ENCODE measurements around the gene PPP2CA. TPM values are rescaled to one million over a fixed set of nuclear protein-coding genes. Genes with fewer than 3 reads are reported as not detected.
A peak's percentile ranks its signal among the peaks of the same experiment; 100 is the strongest.

The PPP2CA gene
- 100 to 1,000 TPM in 3 of 4 donors, 10 to 100 TPM in 1; 42.8 to 227 (median 149) TPM for total RNA-seq

DNA sequence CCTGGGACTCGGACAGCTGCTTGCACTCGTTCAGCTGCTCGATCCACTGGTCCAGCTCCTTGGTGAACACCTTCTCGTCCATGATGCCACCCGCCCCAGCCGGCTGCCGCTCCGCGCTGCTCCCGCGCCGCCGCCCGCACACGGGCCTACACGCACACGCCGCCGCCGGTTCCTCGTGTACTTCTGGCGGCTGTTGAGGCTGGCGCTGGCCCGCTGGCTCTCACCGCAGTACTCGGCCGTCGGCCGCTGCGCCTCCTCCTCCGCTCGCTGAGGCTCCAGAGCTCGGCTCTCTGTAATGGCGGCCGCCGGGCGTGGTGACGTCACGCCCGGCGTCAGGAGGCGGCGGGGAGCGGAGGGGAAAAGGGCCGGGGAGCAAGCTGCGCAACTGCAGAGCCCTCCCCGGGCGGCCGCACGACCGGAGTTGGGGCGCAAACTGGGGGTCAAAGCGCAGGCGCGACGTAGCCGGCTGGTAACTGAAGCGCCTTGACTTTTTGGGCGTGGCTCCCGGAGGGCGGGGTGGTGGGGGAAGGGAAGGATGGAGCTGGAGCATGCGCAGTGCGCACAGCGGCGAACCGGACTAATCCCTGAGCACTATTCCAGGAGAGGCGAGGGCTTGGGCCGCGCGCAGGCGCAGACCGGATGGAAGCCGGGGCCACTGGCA lies at the start of gene PPP2CA:
Gene PPP2CA, minus strand, starts transcription at position 294 of the 661 bp plus-strand sequence. Its CDS starts 212 bp downstream, at position 82.
- peaks cover 3 to 49% (median 32%) of the 10 kb centered on the region in 4 donors for H3K4me1 ChIP-seq

DNA sequence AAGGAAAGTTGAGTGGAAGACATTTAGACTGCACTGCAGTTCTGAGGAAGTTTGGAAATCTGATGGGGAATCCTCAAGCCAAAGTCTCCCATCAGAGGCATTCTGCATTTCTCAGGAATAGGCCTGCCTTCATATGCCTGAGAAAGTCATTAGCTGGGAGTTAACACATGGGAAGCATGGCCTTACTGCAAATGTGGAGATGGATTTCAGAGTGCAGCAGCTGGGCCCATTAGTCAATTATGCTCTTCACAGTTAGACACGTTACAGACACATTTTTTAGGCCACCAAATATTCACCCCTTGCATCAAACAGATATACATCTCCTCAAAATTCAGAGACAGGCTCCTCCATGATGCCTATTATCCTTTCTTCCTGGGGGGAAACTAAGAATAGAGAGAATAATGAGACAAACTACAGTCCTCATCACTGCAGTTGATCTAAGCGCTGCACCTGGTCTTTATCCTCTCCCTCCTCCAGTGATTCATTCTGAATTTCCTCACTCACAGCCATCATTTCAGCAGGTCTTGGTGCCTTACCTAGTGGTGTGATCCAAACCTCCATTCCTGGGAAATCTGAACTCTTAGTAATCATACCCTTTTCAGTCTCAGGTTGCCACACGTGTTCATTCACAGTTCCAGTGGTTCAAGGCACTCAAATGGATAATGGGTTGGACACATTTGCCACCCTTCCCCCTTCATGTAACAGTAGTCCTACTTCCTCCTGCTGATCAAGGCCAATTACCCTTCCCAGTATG lies 47.9 kb upstream of the PPP2CA start:
- WGBS, 2 donors, result 64 to 76% methylated on average over 3 of the region's 3 CpGs
- no peak for DNase-seq (ENCODE audit: low spot score in 2 of 2)
- Histone ChIP-seq H3K4me3 (no peak overlapping the region), H3K9me3 (peaks cover 0 to 19% (median 4%) of the 10 kb centered on the region in 4 donors), H3K27me3 (no peaks in the 10 kb centered on the region), H3K27ac (no peak overlapping the region), H3K36me3 (peaks cover 0 to 22% (median 0%) of the 10 kb centered on the region in 3 donors), H3K4me1 (no peaks in the 10 kb centered on the region)
- TF ChIP-seq, protein P1, sequence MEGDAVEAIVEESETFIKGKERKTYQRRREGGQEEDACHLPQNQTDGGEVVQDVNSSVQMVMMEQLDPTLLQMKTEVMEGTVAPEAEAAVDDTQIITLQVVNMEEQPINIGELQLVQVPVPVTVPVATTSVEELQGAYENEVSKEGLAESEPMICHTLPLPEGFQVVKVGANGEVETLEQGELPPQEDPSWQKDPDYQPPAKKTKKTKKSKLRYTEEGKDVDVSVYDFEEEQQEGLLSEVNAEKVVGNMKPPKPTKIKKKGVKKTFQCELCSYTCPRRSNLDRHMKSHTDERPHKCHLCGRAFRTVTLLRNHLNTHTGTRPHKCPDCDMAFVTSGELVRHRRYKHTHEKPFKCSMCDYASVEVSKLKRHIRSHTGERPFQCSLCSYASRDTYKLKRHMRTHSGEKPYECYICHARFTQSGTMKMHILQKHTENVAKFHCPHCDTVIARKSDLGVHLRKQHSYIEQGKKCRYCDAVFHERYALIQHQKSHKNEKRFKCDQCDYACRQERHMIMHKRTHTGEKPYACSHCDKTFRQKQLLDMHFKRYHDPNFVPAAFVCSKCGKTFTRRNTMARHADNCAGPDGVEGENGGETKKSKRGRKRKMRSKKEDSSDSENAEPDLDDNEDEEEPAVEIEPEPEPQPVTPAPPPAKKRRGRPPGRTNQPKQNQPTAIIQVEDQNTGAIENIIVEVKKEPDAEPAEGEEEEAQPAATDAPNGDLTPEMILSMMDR (IDR thresholded peaks at IDR 0.05), result no peak
- TF ChIP-seq POLR2A (IDR thresholded peaks at IDR 0.05) (no peak), EP300 (IDR thresholded peaks at IDR 0.05) (no peak)

More for the DNA sequence above, at the start of gene PPP2CA:
- WGBS, 2 donors, result 0 to 1% methylated on average over 32 to 58 of the region's 73 CpGs
- no peaks in the 10 kb centered on the region for H3K27me3 ChIP-seq
- peak within 1 kb of the TSS; percentile 89 to 99 (median 97) for H3K4me3 ChIP-seq
- peak; percentile 98 for DNase-seq (ENCODE audit: low spot score in 2 of 2)
- TF ChIP-seq POLR2A (IDR thresholded peaks at IDR 0.05) (peak; percentile 95 to 96), EP300 (IDR thresholded peaks at IDR 0.05) (peak; percentile 92 to 96)
- TF ChIP-seq, protein P1 (IDR thresholded peaks at IDR 0.05), result no peak
- H3K27ac ChIP-seq, result peak within 1 kb of the TSS; percentile 99 to 100 (median 100)
- peaks cover 0 to 3% (median 0%) of the 10 kb centered on the region in 3 donors for H3K36me3 ChIP-seq
- no peaks in the 10 kb centered on the region for H3K9me3 ChIP-seq

DNA sequence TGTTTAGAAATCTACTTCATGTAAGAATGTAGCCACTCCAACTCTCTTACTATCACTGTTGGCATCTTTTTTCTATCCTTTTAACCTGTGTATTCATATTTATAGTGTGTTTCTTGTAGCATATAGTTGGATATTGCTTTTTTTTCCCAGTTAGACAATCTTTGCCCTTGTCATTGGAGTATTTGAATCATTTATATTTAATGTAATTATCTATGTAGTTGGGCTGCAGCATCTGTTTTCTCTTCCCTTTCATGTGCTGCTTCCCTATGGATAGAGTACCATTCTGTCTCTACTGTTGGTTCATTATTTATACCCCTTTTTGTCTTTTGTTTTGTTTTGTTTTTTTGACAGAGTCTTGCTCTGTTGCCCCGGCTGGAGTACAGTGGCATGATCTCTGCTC lies 45.2 kb upstream of the PPP2CA start:
- no peak for TF ChIP-seq EP300 (IDR thresholded peaks at IDR 0.05)
- TF ChIP-seq, protein P1 (IDR thresholded peaks at IDR 0.05), result no peak
- no peaks in the 10 kb centered on the region for H3K4me1 ChIP-seq
- H3K27me3 ChIP-seq, result no peaks in the 10 kb centered on the region
- WGBS, 2 donors, result 92 to 94% methylated on average over 1 of the region's 1 CpG
- no peak overlapping the region for H3K4me3 ChIP-seq
- H3K36me3 ChIP-seq, result peaks cover 0 to 17% (median 0%) of the 10 kb centered on the region in 3 donors
- H3K9me3 ChIP-seq, result peaks cover 0 to 19% (median 4%) of the 10 kb centered on the region in 4 donors
- no peak overlapping the region for H3K27ac ChIP-seq
- no peak for DNase-seq (ENCODE audit: low spot score in 2 of 2)

DNA sequence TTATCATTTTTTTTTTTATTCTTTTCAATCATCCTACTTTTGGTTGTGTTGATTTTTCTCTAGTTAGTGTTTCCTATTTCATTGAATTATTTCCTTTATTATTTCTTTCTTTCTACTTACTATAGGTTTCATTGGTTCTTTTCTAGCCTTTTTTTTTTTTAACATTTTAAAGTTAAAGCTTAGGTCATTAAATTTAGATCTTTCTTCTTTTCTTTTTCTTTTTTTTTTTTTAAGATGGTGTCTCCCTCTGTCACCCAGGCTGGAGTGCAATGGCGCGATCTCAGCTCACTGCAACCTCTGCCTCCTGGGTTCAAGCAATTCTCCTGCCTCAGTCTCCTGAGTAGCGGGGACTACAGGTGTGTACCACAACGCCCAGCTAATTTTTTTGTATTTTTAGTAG lies 43.0 kb upstream of the PPP2CA start:
- no peak for DNase-seq (ENCODE audit: low spot score in 2 of 2)
- H3K27me3 ChIP-seq, result no peaks in the 10 kb centered on the region
- TF ChIP-seq, protein P1 (IDR thresholded peaks at IDR 0.05), result no peak
- TF ChIP-seq POLR2A (IDR thresholded peaks at IDR 0.05), result no peak
- peaks cover 0 to 27% (median 4%) of the 10 kb centered on the region in 4 donors for H3K9me3 ChIP-seq
- no peaks in the 10 kb centered on the region for H3K4me1 ChIP-seq
- no peak overlapping the region for H3K4me3 ChIP-seq
- peaks cover 0 to 8% (median 0%) of the 10 kb centered on the region in 3 donors for H3K36me3 ChIP-seq
- H3K27ac ChIP-seq, result no peak overlapping the region
- WGBS, 2 donors, result 97% methylated on average over 4 of the region's 4 CpGs

All from tibial nerve (tissue), 4 donors.